Stomach (tissue), 9 donors: ENCODE measurements around the gene MBD2. TPM values are rescaled to one million over a fixed set of nuclear protein-coding genes. Genes with fewer than 3 reads are reported as not detected.
A peak's percentile ranks its signal among the peaks of the same experiment; 100 is the strongest.

Source experiments
- DNase-seq, 2 donors: peaks; one replicate each; pipeline versions ENCODE4 v3.0.0 to v3.0.0-alpha.2; 2013 to 2019
- H3K27ac ChIP-seq, 5 donors: fragments of 200-600 bp in 4 of 5; sonication (generic) in 4 of 5; one replicate each; pipeline ENCODE4 v1.5.1; 2013 to 2019; ENCODE audit warnings: mild to moderate bottlenecking in 1 of 5, moderate library complexity in 1 of 5
- H3K27me3 ChIP-seq, 3 donors: fragments of 200-600 bp; sonication (generic); one replicate each; pipeline ENCODE4 v1.5.1; 2017 to 2019; ENCODE audit warnings: mixed run types in 1 of 3
- H3K36me3 ChIP-seq, 4 donors: fragments of 200-600 bp; sonication (generic); 1 replicate in 3 of 4; 2 replicates in 1 of 4; pipeline ENCODE4 v1.5.1; 2016 to 2019
- H3K4me1 ChIP-seq, 4 donors: fragments of 200-600 bp; sonication (generic); one replicate each; pipeline ENCODE4 v1.5.1; 2016 to 2019
- H3K4me3 ChIP-seq, 4 donors: fragments of 200-600 bp; sonication (generic) in 3 of 4; one replicate each; pipeline ENCODE4 v1.5.1; 2016 to 2019; ENCODE audit warnings: mild to moderate bottlenecking in 1 of 4
- H3K9me3 ChIP-seq, 4 donors: fragments of 200-600 bp; sonication (generic); one replicate each; pipeline ENCODE4 v1.5.1; 2016 to 2019
- CTCF ChIP-seq, 7 experiments: fragments of 450-650 bp in 4 of 7; fragments of 200-600 bp in 3 of 7; sonication (generic) in 3 of 7; IDR thresholded peaks; one replicate each; pipeline ENCODE4 v1.5.1; 2016 to 2019; ENCODE audit warnings: antibody characterized with exemption in 7 of 7, control low read depth in 2 of 7, mild to moderate bottlenecking in 1 of 7
- EP300 ChIP-seq: sonication (generic); formaldehyde crosslinking; IDR thresholded peaks from one replicate; pipeline ENCODE4 v1.6.1; 2017; ENCODE audit warnings: antibody characterized with exemption
- POLR2A ChIP-seq, 4 donors: fragments of 450-650 bp; IDR thresholded peaks; one replicate each; pipeline ENCODE4 v1.6.1; 2016; ENCODE audit warnings: antibody characterized with exemption in 4 of 4, control low read depth in 2 of 4, mild to moderate bottlenecking in 1 of 4, moderate library complexity in 1 of 4
- POLR2AphosphoS5 ChIP-seq, 3 donors: sonication (generic); formaldehyde crosslinking; IDR thresholded peaks; one replicate each; pipeline ENCODE4 v1.6.1; 2016; ENCODE audit warnings: antibody characterized with exemption in 3 of 3
- WGBS, 5 donors: extraction: QIAGEN DNeasy Blood & Tissue Kit in 3 of 5; methylation state at CpG; one replicate each; pipeline versions ENCODE4 v1.1.5 to v1.1.7; 2013 to 2018; 5-methylcytosine and 5-hydroxymethylcytosine counted together
- intact Hi-C: fragments of 100-400 bp; cut with DNase I; formaldehyde crosslinking; loops from one replicate; pipeline ENCODE4 v1.15.1; 2023; ENCODE audit warnings: low total_unique reads
- polyA plus RNA-seq, 3 donors: library from polyadenylated mRNA; stranded (reverse); fragments of 200-250 nt; gene quantifications; one replicate each; pipeline ENCODE4 v1.2.3, GENCODE V29; 2013
- total RNA-seq, 5 donors: library from RNA; depleted of rRNA; stranded (reverse); fragments of >200 nt; gene quantifications; one replicate each; pipeline versions ENCODE4 v1.1.0 to v1.2.3, GENCODE V29; 2014 to 2016
- donor health status: healthy with polysubstance abuse.
- donor health status: Bipolar disorder and iron deficiency.
- donor health status: healthy.

The MBD2 gene
- total and polyA plus RNA-seq, 8 donors, result 23.3 to 70.5 (median 38.5) TPM

DNA sequence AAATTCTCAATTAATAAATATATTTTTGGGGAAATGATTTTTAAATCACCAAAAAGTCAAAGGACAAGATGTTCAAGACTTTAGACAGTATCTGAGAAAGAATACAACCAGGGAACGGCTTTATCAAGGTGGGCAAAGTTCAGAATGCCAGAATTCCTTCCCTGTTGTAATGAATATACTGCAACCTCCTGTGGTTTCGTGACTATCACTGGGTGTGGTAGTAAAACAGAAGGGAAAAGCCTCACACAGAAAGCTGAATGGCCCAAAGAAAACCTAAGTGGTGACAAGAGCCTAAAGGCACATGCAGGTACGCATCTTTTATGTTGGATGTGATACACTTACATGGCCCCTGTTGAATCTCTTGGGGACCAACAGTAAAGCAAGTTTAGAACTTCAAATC lies 37.1 kb downstream of the MBD2 start:
- H3K9me3 ChIP-seq, result no peaks in the 10 kb centered on the region
- no peaks in the 10 kb centered on the region for H3K27me3 ChIP-seq
- intact Hi-C loops, result no loop called here
- no peaks in the 10 kb centered on the region for H3K4me1 ChIP-seq
- 64 to 79% (median 71%) methylated on average over 3 of the region's 3 CpGs for WGBS, 5 donors
- H3K27ac ChIP-seq, result no peak overlapping the region
- H3K36me3 ChIP-seq, result peaks cover 3 to 51% (median 42%) of the 10 kb centered on the region in 4 donors
- H3K4me3 ChIP-seq, result no peak overlapping the region
- TF ChIP-seq EP300 (no peak), POLR2AphosphoS5 (IDR thresholded peaks at IDR 0.05) (peak in 1 of 3 donors; percentile 24), POLR2A (IDR thresholded peaks at IDR 0.05) (no peak), CTCF (IDR thresholded peaks at IDR 0.05) (no peak)
- DNase-seq, result peak in 1 of 2 donors; percentile 29

DNA sequence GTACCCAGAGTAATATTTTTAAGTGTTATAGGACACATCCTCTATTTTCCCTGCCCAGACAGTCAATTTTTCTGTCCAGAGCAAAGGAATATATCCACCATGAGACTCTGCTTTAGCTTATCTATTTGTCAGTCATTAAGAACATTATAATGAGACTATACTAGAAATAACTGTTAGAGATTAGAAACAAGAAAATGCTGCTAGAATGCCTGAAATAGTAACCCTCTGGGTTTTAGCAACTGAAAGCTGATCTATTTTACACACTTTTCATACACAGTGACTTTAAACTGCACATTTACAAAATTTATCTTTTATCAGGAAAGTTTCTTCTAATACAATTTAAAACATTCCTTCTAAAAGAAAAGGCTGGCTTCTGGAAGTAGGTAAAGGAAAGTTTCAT lies 39.6 kb downstream of the MBD2 start:
- TF ChIP-seq EP300 (no peak), CTCF (IDR thresholded peaks at IDR 0.05) (no peak), POLR2AphosphoS5 (IDR thresholded peaks at IDR 0.05) (no peak), POLR2A (IDR thresholded peaks at IDR 0.05) (no peak)
- no peaks in the 10 kb centered on the region for H3K9me3 ChIP-seq

GRCh38 chr18:54183390-54183789 lies 41.1 kb downstream of the MBD2 start:
- Histone ChIP-seq H3K4me3 (no peak overlapping the region), H3K36me3 (peaks cover 3 to 52% (median 43%) of the 10 kb centered on the region in 4 donors), H3K27ac (no peak overlapping the region), H3K9me3 (no peaks in the 10 kb centered on the region), H3K27me3 (no peaks in the 10 kb centered on the region), H3K4me1 (no peaks in the 10 kb centered on the region)
- intact Hi-C loops, result no loop called here
- no peak for DNase-seq
- WGBS, 5 donors, result 85 to 90% (median 89%) methylated on average over 3 of the region's 3 CpGs
- TF ChIP-seq EP300 (no peak), POLR2AphosphoS5 (IDR thresholded peaks at IDR 0.05) (no peak), CTCF (IDR thresholded peaks at IDR 0.05) (no peak), POLR2A (IDR thresholded peaks at IDR 0.05) (no peak)

More for the DNA sequence above, 39.6 kb downstream of the MBD2 start:
- no peak overlapping the region for H3K4me3 ChIP-seq
- DNase-seq, result no peak
- no peaks in the 10 kb centered on the region for H3K27me3 ChIP-seq
- no peaks in the 10 kb centered on the region for H3K4me1 ChIP-seq
- peaks cover 3 to 59% (median 46%) of the 10 kb centered on the region in 4 donors for H3K36me3 ChIP-seq
- intact Hi-C loops, result no loop called here
- H3K27ac ChIP-seq, result no peak overlapping the region

- DNase-seq, result no peak
- Histone ChIP-seq H3K27ac (no peak overlapping the region), H3K9me3 (no peaks in the 10 kb centered on the region), H3K27me3 (no peaks in the 10 kb centered on the region), H3K36me3 (peaks cover 3 to 38% (median 32%) of the 10 kb centered on the region in 4 donors), H3K4me1 (no peaks in the 10 kb centered on the region), H3K4me3 (no peak overlapping the region)
- intact Hi-C loops, result no loop called here
- TF ChIP-seq POLR2A (IDR thresholded peaks at IDR 0.05), result no peak
- no peak for TF ChIP-seq CTCF (IDR thresholded peaks at IDR 0.05)
- TF ChIP-seq EP300, result no peak
- TF ChIP-seq POLR2AphosphoS5 (IDR thresholded peaks at IDR 0.05), result no peak
- 85 to 96% (median 91%) methylated on average over 1 of the region's 1 CpG for WGBS, 5 donors
Measured at GRCh38 chr18:54181856-54182602, 42.4 kb downstream of the MBD2 start.
